WTC11 (cell line): ENCODE results near the gene SPINT2. TPM values are rescaled to one million over a fixed set of nuclear protein-coding genes. Genes with fewer than 3 reads are reported as not detected.

Experiments
- ATAC-seq: fragments of 200-7000 bp; cut with Tn5 transposase; 2 replicates; pipeline ENCODE4 v1.10.0; 2021; ENCODE audit warnings: mild to moderate bottlenecking, moderate library complexity
- CTCF ChIA-PET: fragments of 300-600 bp; sonication (Branson Sonifier 250); formaldehyde crosslinking; loops from one replicate; lab custom pipeline; 2021; ENCODE audit warnings: antibody characterized with exemption; lab: Charles Lee
- POLR2A ChIA-PET: fragments of 350-600 bp; sonication (Branson Sonifier 250); formaldehyde crosslinking; loops from one replicate; lab custom pipeline; 2021; ENCODE audit warnings: antibody characterized with exemption; lab: Charles Lee
- DNase-seq: peaks from one replicate; pipeline ENCODE4 v3.0.0; 2021; ENCODE audit warnings: low spot score
- H3K27ac Mint-ChIP-seq: 2 replicates; pipeline ENCODE4 v1.8.0; 2021; ENCODE audit warnings: mixed read lengths
- H3K27me3 Mint-ChIP-seq: 2 replicates; pipeline ENCODE4 v1.8.0; 2021; ENCODE audit warnings: low read depth, mild to moderate bottlenecking, moderate library complexity, mixed read lengths
- H3K36me3 Mint-ChIP-seq: 2 replicates; pipeline ENCODE4 v1.8.0; 2021; ENCODE audit warnings: mixed read lengths
- H3K4me1 Mint-ChIP-seq: 2 replicates; pipeline ENCODE4 v1.8.0; 2022; ENCODE audit warnings: mixed read lengths
- H3K4me3 Mint-ChIP-seq: 2 replicates; pipeline ENCODE4 v1.8.0; 2021; ENCODE audit warnings: mild to moderate bottlenecking, moderate library complexity, mixed read lengths
- H3K9me3 Mint-ChIP-seq: 2 replicates; pipeline ENCODE4 v1.8.0; 2021; ENCODE audit warnings: mixed read lengths
- ATF1 ChIP-seq: sonication (generic); formaldehyde crosslinking; IDR thresholded peaks from 2 replicates; pipeline ENCODE4 v1.8.1; 2023; ENCODE audit warnings: mild to moderate bottlenecking, moderate library complexity, missing genetic modification reagents
- ETV6 ChIP-seq: sonication (generic); formaldehyde crosslinking; IDR thresholded peaks from 2 replicates; pipeline ENCODE4 v1.8.1; 2022; ENCODE audit warnings: mild to moderate bottlenecking, missing genetic modification reagents
- FOXP1 ChIP-seq: sonication (generic); formaldehyde crosslinking; IDR thresholded peaks from 2 replicates; pipeline ENCODE4 v1.8.0; 2022; ENCODE audit warnings: missing genetic modification reagents, mild to moderate bottlenecking, moderate library complexity, borderline replicate concordance
- GABPB1 ChIP-seq: sonication (generic); formaldehyde crosslinking; IDR thresholded peaks from 2 replicates; pipeline ENCODE4 v1.8.1; 2023; ENCODE audit warnings: mild to moderate bottlenecking, missing genetic modification reagents
- GRHL2 ChIP-seq: fragments of 250-450 bp; sonication (Bioruptor Pico); IDR thresholded peaks from 2 replicates; pipeline ENCODE4 v1.8.0; 2022; ENCODE audit warnings: mild to moderate bottlenecking, moderate library complexity; ENCODE audit not compliant: insufficient replicate concordance, severe bottlenecking
- HMGA2 ChIP-seq: fragments of 250-450 bp; sonication (Bioruptor Pico); IDR thresholded peaks from 2 replicates; pipeline ENCODE4 v1.4.0; 2021; ENCODE audit warnings: mild to moderate bottlenecking, moderate library complexity
- NFYB ChIP-seq: sonication (generic); formaldehyde crosslinking; conservative IDR thresholded peaks from 2 replicates; pipeline ENCODE4 v1.8.0; 2022; ENCODE audit warnings: low read depth, missing genetic modification reagents
- RELA ChIP-seq: sonication (generic); formaldehyde crosslinking; IDR thresholded peaks from 2 replicates; pipeline ENCODE4 v1.8.1; 2022; ENCODE audit warnings: missing genetic modification reagents, mild to moderate bottlenecking, borderline replicate concordance
- SMAD4 ChIP-seq: sonication (generic); formaldehyde crosslinking; IDR thresholded peaks from 2 replicates; pipeline ENCODE4 v1.8.0; 2022; ENCODE audit warnings: mild to moderate bottlenecking, missing genetic modification reagents
- TP53 ChIP-seq: sonication (generic); formaldehyde crosslinking; IDR thresholded peaks from 2 replicates; pipeline ENCODE4 v1.8.1; 2023; ENCODE audit warnings: mild to moderate bottlenecking, missing genetic modification reagents
- ZBTB21 ChIP-seq: sonication (generic); formaldehyde crosslinking; IDR thresholded peaks from 2 replicates; pipeline ENCODE4 v1.8.1; 2023; ENCODE audit warnings: mild to moderate bottlenecking, missing genetic modification reagents, borderline replicate concordance
- ZNF121 ChIP-seq: sonication (generic); formaldehyde crosslinking; IDR thresholded peaks from 2 replicates; pipeline ENCODE4 v1.8.0; 2023; ENCODE audit warnings: missing genetic modification reagents
- total RNA-seq: library from RNA; stranded (reverse); gene quantifications from 3 replicates; pipeline ENCODE4 v1.2.3, GENCODE V29; 2021
- TF ChIP-seq, protein P1 (sequence below): fragments of 250-450 bp; sonication (Bioruptor Pico); IDR thresholded peaks from 2 replicates; pipeline ENCODE4 v1.9.0; 2021; ENCODE audit warnings: mild to moderate bottlenecking, borderline replicate concordance
- TF ChIP-seq, protein P2 (sequence below): sonication (generic); formaldehyde crosslinking; IDR thresholded peaks from 2 replicates; pipeline ENCODE4 v1.8.0; 2022; ENCODE audit warnings: missing genetic modification reagents
- TF ChIP-seq, protein P3 (sequence below): sonication (generic); formaldehyde crosslinking; IDR thresholded peaks from 2 replicates; pipeline ENCODE4 v1.8.0; 2023; ENCODE audit warnings: mild to moderate bottlenecking, missing genetic modification reagents
- TF ChIP-seq, protein P4 (sequence below): sonication (generic); formaldehyde crosslinking; IDR thresholded peaks from 2 replicates; pipeline ENCODE4 v1.8.1; 2023; ENCODE audit warnings: mild to moderate bottlenecking, missing genetic modification reagents, moderate library complexity
- TF ChIP-seq, protein P5 (sequence below): sonication (generic); formaldehyde crosslinking; IDR thresholded peaks from 2 replicates; pipeline ENCODE4 v1.8.1; 2023; ENCODE audit warnings: mild to moderate bottlenecking, missing genetic modification reagents
- TF ChIP-seq, protein P6 (sequence below): sonication (generic); formaldehyde crosslinking; IDR thresholded peaks from 2 replicates; pipeline ENCODE4 v1.8.1; 2022; ENCODE audit warnings: mild to moderate bottlenecking, moderate library complexity, missing genetic modification reagents
- TF ChIP-seq, protein P7 (sequence below): sonication (generic); formaldehyde crosslinking; IDR thresholded peaks from 2 replicates; pipeline ENCODE4 v1.8.0; 2022; ENCODE audit warnings: mild to moderate bottlenecking, missing genetic modification reagents

SPINT2 gene
- total RNA-seq, 1 experiment from 2014 or later: 335 TPM

DNA sequence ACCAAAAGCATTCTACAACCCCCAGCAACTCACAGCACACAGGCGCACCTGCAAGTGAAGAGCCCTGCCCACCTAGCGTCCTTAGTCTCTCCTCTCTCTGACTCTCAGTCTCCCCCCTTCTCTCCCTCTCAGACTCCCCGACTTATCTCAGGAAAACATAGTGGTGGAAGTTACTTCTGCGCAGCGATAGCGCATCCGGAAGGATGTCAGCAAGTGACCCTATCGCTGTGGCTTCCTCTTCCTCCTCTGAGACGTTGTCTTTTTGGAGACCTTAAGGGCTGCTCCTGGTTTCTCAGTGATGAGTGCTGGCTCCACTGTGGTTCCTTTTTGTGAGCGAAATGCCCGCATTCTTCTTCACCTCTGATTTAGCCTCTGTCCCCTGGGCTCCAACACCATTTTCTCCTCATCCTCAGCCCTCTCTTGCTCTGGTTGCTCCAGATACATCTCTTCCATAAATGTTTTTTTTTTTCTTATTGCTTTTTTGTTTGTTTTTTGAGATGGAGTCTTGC lies 52.8 kb downstream of the SPINT2 start (continued):
- TF ChIP-seq, protein P1, sequence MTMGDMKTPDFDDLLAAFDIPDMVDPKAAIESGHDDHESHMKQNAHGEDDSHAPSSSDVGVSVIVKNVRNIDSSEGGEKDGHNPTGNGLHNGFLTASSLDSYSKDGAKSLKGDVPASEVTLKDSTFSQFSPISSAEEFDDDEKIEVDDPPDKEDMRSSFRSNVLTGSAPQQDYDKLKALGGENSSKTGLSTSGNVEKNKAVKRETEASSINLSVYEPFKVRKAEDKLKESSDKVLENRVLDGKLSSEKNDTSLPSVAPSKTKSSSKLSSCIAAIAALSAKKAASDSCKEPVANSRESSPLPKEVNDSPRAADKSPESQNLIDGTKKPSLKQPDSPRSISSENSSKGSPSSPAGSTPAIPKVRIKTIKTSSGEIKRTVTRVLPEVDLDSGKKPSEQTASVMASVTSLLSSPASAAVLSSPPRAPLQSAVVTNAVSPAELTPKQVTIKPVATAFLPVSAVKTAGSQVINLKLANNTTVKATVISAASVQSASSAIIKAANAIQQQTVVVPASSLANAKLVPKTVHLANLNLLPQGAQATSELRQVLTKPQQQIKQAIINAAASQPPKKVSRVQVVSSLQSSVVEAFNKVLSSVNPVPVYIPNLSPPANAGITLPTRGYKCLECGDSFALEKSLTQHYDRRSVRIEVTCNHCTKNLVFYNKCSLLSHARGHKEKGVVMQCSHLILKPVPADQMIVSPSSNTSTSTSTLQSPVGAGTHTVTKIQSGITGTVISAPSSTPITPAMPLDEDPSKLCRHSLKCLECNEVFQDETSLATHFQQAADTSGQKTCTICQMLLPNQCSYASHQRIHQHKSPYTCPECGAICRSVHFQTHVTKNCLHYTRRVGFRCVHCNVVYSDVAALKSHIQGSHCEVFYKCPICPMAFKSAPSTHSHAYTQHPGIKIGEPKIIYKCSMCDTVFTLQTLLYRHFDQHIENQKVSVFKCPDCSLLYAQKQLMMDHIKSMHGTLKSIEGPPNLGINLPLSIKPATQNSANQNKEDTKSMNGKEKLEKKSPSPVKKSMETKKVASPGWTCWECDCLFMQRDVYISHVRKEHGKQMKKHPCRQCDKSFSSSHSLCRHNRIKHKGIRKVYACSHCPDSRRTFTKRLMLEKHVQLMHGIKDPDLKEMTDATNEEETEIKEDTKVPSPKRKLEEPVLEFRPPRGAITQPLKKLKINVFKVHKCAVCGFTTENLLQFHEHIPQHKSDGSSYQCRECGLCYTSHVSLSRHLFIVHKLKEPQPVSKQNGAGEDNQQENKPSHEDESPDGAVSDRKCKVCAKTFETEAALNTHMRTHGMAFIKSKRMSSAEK (CRISPR knock-in tag): no peak
- no peak for TF ChIP-seq ZBTB21 (CRISPR knock-in tag)
- TF ChIP-seq, protein P2, sequence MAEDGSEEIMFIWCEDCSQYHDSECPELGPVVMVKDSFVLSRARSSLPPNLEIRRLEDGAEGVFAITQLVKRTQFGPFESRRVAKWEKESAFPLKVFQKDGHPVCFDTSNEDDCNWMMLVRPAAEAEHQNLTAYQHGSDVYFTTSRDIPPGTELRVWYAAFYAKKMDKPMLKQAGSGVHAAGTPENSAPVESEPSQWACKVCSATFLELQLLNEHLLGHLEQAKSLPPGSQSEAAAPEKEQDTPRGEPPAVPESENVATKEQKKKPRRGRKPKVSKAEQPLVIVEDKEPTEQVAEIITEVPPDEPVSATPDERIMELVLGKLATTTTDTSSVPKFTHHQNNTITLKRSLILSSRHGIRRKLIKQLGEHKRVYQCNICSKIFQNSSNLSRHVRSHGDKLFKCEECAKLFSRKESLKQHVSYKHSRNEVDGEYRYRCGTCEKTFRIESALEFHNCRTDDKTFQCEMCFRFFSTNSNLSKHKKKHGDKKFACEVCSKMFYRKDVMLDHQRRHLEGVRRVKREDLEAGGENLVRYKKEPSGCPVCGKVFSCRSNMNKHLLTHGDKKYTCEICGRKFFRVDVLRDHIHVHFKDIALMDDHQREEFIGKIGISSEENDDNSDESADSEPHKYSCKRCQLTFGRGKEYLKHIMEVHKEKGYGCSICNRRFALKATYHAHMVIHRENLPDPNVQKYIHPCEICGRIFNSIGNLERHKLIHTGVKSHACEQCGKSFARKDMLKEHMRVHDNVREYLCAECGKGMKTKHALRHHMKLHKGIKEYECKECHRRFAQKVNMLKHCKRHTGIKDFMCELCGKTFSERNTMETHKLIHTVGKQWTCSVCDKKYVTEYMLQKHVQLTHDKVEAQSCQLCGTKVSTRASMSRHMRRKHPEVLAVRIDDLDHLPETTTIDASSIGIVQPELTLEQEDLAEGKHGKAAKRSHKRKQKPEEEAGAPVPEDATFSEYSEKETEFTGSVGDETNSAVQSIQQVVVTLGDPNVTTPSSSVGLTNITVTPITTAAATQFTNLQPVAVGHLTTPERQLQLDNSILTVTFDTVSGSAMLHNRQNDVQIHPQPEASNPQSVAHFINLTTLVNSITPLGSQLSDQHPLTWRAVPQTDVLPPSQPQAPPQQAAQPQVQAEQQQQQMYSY: no peak
- no peak for TF ChIP-seq ETV6 (CRISPR knock-in tag)
- TF ChIP-seq GABPB1: no peak

DNA sequence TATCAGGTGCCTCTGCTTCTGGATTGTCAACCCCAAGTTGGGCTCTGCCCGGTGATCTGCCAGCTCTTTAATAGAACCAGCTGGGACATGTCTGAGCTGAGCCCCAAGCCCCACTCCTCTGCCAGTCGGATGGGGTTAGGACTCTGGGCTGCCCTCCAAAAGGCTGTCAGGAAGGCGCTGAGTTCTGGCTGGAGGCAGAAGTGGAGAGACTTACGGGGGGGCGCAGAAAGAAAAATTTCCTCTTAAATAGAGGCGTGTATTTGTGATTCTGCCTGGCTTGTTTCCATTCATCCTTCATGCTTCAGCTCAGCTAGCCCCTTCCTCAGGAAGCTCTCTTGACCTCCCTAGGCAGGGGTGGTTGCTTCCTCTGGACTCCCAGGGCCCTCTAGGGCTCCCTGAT lies 54.3 kb downstream of the SPINT2 start:
- Mint-ChIP-seq H3K4me1 (peaks cover 28% of the 10 kb centered on the region), H3K9me3 (no peaks in the 10 kb centered on the region), H3K27me3 (peaks cover 54% of the 10 kb centered on the region), H3K36me3 (no peaks in the 10 kb centered on the region), H3K27ac (no peak overlapping the region), H3K4me3 (peak overlapping the region; percentile 81)
- TF ChIP-seq NFYB (CRISPR knock-in tag) (no peak), RELA (CRISPR knock-in tag) (no peak), SMAD4 (no peak), FOXP1 (no peak), ATF1 (CRISPR knock-in tag) (no peak), GRHL2 (no peak), ZNF121 (CRISPR knock-in tag) (no peak), TP53 (no peak), HMGA2 (CRISPR knock-in tag) (no peak)
- TF ChIP-seq, protein P3, sequence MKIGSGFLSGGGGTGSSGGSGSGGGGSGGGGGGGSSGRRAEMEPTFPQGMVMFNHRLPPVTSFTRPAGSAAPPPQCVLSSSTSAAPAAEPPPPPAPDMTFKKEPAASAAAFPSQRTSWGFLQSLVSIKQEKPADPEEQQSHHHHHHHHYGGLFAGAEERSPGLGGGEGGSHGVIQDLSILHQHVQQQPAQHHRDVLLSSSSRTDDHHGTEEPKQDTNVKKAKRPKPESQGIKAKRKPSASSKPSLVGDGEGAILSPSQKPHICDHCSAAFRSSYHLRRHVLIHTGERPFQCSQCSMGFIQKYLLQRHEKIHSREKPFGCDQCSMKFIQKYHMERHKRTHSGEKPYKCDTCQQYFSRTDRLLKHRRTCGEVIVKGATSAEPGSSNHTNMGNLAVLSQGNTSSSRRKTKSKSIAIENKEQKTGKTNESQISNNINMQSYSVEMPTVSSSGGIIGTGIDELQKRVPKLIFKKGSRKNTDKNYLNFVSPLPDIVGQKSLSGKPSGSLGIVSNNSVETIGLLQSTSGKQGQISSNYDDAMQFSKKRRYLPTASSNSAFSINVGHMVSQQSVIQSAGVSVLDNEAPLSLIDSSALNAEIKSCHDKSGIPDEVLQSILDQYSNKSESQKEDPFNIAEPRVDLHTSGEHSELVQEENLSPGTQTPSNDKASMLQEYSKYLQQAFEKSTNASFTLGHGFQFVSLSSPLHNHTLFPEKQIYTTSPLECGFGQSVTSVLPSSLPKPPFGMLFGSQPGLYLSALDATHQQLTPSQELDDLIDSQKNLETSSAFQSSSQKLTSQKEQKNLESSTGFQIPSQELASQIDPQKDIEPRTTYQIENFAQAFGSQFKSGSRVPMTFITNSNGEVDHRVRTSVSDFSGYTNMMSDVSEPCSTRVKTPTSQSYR (CRISPR knock-in tag): no peak
- TF ChIP-seq, protein P4, sequence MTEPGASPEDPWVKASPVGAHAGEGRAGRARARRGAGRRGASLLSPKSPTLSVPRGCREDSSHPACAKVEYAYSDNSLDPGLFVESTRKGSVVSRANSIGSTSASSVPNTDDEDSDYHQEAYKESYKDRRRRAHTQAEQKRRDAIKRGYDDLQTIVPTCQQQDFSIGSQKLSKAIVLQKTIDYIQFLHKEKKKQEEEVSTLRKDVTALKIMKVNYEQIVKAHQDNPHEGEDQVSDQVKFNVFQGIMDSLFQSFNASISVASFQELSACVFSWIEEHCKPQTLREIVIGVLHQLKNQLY (CRISPR knock-in tag): no peak
- TF ChIP-seq, protein P5, sequence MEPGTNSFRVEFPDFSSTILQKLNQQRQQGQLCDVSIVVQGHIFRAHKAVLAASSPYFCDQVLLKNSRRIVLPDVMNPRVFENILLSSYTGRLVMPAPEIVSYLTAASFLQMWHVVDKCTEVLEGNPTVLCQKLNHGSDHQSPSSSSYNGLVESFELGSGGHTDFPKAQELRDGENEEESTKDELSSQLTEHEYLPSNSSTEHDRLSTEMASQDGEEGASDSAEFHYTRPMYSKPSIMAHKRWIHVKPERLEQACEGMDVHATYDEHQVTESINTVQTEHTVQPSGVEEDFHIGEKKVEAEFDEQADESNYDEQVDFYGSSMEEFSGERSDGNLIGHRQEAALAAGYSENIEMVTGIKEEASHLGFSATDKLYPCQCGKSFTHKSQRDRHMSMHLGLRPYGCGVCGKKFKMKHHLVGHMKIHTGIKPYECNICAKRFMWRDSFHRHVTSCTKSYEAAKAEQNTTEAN (CRISPR knock-in tag): no peak
- TF ChIP-seq, protein P6, sequence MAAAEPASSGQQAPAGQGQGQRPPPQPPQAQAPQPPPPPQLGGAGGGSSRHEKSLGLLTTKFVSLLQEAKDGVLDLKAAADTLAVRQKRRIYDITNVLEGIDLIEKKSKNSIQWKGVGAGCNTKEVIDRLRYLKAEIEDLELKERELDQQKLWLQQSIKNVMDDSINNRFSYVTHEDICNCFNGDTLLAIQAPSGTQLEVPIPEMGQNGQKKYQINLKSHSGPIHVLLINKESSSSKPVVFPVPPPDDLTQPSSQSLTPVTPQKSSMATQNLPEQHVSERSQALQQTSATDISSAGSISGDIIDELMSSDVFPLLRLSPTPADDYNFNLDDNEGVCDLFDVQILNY (CRISPR knock-in tag): no peak
- TF ChIP-seq, protein P7, sequence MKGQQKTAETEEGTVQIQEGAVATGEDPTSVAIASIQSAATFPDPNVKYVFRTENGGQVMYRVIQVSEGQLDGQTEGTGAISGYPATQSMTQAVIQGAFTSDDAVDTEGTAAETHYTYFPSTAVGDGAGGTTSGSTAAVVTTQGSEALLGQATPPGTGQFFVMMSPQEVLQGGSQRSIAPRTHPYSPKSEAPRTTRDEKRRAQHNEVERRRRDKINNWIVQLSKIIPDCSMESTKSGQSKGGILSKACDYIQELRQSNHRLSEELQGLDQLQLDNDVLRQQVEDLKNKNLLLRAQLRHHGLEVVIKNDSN (CRISPR knock-in tag): no peak
- no peak for DNase-seq
- ChIA-PET CTCF (interaction anchor here (1.1 to 2.7 kb wide), 4 partner anchors 14 to 84 kb away, joined by 3 to 13 read pairs (median 9); partner anchors contain the start of gene C19orf33), POLR2A (no interaction called here)
- no peak for ATAC-seq
